GM12892 (cell line): Measurements from ENCODE around the gene CCDC198.

ENCODE experiments used
- POLR2AphosphoS5 ChIP-seq: IDR thresholded peaks from 2 replicates; pipeline ENCODE4 v1.6.1; 2011; ENCODE audit warnings: low read depth, low read length, control low read depth
- TAF1 ChIP-seq: IDR thresholded peaks from 2 replicates; pipeline ENCODE4 v1.6.1; 2011; ENCODE audit warnings: low read depth, mild to moderate bottlenecking, control low read depth, low read length, borderline replicate concordance

- no peak for TF ChIP-seq POLR2AphosphoS5
- TF ChIP-seq TAF1 = no peak
Observed at GRCh38 chr14:57491640-57492039, 2.0 kb downstream of the CCDC198 start.
